Measurements from ENCODE around the gene KRTAP5-6. TPM values are rescaled to one million over a fixed set of nuclear protein-coding genes. Genes with fewer than 3 reads are reported as not detected.

The KRTAP5-6 gene
- total RNA-seq, 1 donor from 2014 or later: not detected

DNA sequence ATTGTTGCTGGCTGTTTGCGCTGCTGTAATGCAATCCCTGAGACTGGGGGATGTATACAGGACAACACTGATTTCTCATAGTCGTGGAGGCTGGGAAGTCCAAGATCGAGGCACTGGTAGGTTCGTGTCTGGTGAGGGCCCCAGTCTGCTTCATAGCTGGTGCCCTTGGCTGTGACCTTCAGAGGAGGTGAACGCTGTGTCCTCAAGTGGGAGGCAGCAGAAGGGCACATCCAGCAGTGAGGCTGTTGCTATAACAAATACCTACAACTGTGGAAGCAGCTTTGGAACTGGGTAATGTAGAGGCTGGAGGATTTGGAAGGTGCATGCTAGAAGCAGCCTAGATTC is 46.1 kb upstream of the KRTAP5-6 start:
- Mint-ChIP-seq H3K27me3 (peaks cover 7% of the 10 kb centered on the region), H3K27ac (no peak overlapping the region), H3K9me3 (no peaks in the 10 kb centered on the region), H3K4me3 (no peak overlapping the region), H3K4me1 (ENCODE audit: unreplicated experiment) (peaks cover 12% of the 10 kb centered on the region), H3K36me3 (no peaks in the 10 kb centered on the region)
- TF ChIP-seq, protein P1, sequence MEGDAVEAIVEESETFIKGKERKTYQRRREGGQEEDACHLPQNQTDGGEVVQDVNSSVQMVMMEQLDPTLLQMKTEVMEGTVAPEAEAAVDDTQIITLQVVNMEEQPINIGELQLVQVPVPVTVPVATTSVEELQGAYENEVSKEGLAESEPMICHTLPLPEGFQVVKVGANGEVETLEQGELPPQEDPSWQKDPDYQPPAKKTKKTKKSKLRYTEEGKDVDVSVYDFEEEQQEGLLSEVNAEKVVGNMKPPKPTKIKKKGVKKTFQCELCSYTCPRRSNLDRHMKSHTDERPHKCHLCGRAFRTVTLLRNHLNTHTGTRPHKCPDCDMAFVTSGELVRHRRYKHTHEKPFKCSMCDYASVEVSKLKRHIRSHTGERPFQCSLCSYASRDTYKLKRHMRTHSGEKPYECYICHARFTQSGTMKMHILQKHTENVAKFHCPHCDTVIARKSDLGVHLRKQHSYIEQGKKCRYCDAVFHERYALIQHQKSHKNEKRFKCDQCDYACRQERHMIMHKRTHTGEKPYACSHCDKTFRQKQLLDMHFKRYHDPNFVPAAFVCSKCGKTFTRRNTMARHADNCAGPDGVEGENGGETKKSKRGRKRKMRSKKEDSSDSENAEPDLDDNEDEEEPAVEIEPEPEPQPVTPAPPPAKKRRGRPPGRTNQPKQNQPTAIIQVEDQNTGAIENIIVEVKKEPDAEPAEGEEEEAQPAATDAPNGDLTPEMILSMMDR (conservative IDR thresholded peaks at IDR 0.05): no peak
- DNase-seq (ENCODE audit: extremely low spot score, unreplicated experiment): no peak

DNA sequence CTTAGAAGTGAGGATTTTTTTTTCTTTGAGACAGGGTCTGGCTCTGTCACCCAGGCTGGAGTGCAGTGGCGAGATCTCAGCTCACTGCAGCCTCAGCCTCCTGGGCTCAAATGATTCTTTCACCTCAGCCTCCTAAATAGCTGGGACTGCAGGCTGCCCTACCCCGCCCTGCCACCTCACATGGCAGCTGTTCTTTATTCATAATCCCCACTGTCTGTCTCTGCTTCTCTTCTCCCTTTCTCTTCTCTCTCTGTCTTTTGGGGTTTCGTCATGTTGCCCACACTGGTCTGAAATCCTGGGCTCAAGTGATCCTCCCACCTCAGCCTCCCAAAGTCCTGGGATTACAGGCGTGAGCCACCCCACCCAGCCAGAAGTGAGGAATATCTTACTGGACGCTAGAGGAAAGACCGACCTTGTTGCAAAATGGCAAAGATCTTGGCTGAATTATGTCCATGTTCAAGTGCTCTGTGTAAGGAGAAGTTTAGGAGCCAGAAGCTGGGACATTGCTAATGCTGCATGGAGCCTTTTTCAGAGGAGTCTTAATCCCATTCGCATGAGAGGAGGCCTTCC is 45.5 kb upstream of the KRTAP5-6 start:
- no peak overlapping the region for H3K4me3 Mint-ChIP-seq
- peaks cover 12% of the 10 kb centered on the region for H3K4me1 Mint-ChIP-seq (ENCODE audit: unreplicated experiment)
- DNase-seq (ENCODE audit: extremely low spot score, unreplicated experiment): no peak
- no peaks in the 10 kb centered on the region for H3K9me3 Mint-ChIP-seq
- no peaks in the 10 kb centered on the region for H3K36me3 Mint-ChIP-seq
- H3K27me3 Mint-ChIP-seq: peaks cover 7% of the 10 kb centered on the region
- TF ChIP-seq, protein P1 (conservative IDR thresholded peaks at IDR 0.05): no peak
- H3K27ac Mint-ChIP-seq: no peak overlapping the region

DNA sequence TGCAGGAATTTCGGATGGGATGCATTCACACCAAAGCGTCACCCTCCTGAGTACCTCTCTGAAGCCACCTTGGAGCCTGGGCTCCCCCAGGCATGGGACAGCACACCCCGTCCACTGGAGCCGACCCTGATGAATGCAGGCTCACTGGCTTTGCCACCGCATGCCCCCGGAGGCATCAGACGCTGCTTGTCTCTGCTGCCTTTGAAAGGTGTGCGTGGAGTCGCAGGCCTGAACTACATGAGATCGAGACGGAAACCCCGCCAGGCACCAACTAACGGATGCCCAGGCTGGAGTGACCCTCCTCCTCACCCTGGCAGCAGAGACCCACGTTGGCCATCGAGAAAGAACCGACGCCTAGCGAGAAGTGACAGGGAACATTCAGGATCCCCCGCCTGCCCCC is 45.0 kb upstream of the KRTAP5-6 start:
- Mint-ChIP-seq H3K4me1 (ENCODE audit: unreplicated experiment) (peaks cover 12% of the 10 kb centered on the region), H3K36me3 (no peaks in the 10 kb centered on the region), H3K4me3 (no peak overlapping the region), H3K27me3 (peaks cover 6% of the 10 kb centered on the region), H3K27ac (no peak overlapping the region), H3K9me3 (no peaks in the 10 kb centered on the region)
- TF ChIP-seq, protein P1 (conservative IDR thresholded peaks at IDR 0.05): no peak
- DNase-seq (ENCODE audit: extremely low spot score, unreplicated experiment): peak; percentile 65

DNA sequence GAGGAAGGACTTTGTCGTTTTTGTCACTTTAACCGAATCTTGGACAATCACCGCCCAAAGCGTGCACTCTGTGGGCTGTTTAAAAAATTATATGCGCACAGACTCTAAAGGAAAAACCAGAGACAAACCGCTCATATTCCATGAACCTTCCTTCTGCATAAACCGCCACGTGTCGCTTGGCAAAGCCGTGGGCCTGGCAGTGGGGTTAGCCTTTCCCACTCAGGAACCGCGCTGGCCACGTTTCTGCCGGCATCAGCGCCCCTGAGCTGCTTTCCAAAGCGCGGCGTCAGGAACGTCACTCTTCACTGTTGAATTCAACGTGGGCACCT is 44.6 kb upstream of the KRTAP5-6 start:
- Mint-ChIP-seq H3K4me3 (no peak overlapping the region), H3K27me3 (peaks cover 3% of the 10 kb centered on the region), H3K4me1 (ENCODE audit: unreplicated experiment) (peaks cover 12% of the 10 kb centered on the region), H3K36me3 (no peaks in the 10 kb centered on the region), H3K27ac (no peak overlapping the region), H3K9me3 (no peaks in the 10 kb centered on the region)
- no peak for DNase-seq (ENCODE audit: extremely low spot score, unreplicated experiment)
- TF ChIP-seq, protein P1 (conservative IDR thresholded peaks at IDR 0.05): no peak

DNA sequence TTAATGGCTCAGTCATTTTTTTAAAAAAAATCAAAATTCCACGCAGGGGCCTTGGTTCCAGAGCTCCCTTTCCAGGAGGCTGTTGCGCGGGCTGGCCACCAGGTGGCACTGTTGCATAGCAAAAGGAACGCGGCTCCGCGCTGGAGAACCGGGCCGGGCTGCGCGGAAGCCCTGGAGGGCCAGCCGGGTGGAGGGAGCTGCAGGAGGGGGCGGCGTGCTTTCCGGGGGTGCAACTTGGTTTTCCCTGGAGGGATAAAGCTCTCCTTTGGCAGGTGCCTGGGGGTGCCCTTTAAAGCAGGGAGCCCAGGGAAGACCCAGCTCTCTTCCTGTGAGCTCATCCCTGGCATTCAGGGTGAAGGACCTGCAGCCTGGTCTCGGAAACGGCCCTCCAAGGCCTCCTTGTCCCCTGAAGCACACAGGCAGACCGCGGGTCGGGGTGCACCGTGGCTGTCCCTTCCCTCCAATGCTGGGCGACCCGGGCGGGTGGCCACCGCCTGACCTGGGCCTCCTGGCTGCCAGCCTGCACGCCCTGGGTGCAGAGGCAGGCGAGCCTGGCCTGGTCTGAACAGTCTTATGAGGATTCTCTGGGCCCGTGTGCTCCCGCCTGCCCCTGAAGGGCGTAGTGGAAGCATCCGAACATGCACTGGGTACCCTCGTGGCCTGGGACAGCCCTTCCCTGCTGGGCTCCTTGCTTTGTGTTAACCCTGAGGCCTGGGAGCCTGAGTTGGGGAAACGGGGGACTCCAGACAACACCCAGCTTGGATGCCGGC is 44.0 kb upstream of the KRTAP5-6 start:
- peak; percentile 90 for DNase-seq (ENCODE audit: extremely low spot score, unreplicated experiment)
- no peaks in the 10 kb centered on the region for H3K36me3 Mint-ChIP-seq
- H3K27ac Mint-ChIP-seq: no peak overlapping the region
- peaks cover 12% of the 10 kb centered on the region for H3K4me1 Mint-ChIP-seq (ENCODE audit: unreplicated experiment)
- H3K27me3 Mint-ChIP-seq: peaks cover 3% of the 10 kb centered on the region
- no peaks in the 10 kb centered on the region for H3K9me3 Mint-ChIP-seq
- TF ChIP-seq, protein P1 (conservative IDR thresholded peaks at IDR 0.05): peak; percentile 100
- no peak overlapping the region for H3K4me3 Mint-ChIP-seq

Measured in type B pancreatic cell (in vitro differentiated cells).